Activated T-helper 17 cell treated with anti-CD3 and anti-CD28 coated beads, Interleukin-2, amount 50 U/mL, for 72 hours (primary cell): ENCODE data around the gene POLR3E. TPM values are rescaled to one million over a fixed set of nuclear protein-coding genes. Genes with fewer than 3 reads are reported as not detected.
A peak's percentile ranks its signal among the peaks of the same experiment; 100 is the strongest.
"Not testable (repeated sequence)": the region's sequence is repeated elsewhere in the genome, so short reads cannot be mapped to it uniquely, and the experiment has no call there.

Experiments
- ATAC-seq: fragments of 150-1000 bp; cut with Tn5 transposase; replicated peaks from 2 replicates; pipeline ENCODE4 v1.10.0; 2021; ENCODE audit warnings: mild to moderate bottlenecking, moderate library complexity
- H3K27ac Mint-ChIP-seq: one replicate; pipeline ENCODE4 v1.8.0; 2022; ENCODE audit warnings: mixed read lengths
- H3K27me3 Mint-ChIP-seq: one replicate; pipeline ENCODE4 v1.8.0; 2022; ENCODE audit warnings: mixed read lengths
- H3K36me3 Mint-ChIP-seq: one replicate; pipeline ENCODE4 v1.8.0; 2022; ENCODE audit warnings: low read depth, mild to moderate bottlenecking, mixed read lengths
- H3K4me1 Mint-ChIP-seq: one replicate; pipeline ENCODE4 v1.8.0; 2022; ENCODE audit warnings: mixed read lengths
- H3K4me3 Mint-ChIP-seq: one replicate; pipeline ENCODE4 v1.8.0; 2022; ENCODE audit warnings: mild to moderate bottlenecking, mixed read lengths
- H3K9me3 Mint-ChIP-seq: one replicate; pipeline ENCODE4 v1.8.0; 2022; ENCODE audit warnings: mixed read lengths
- total RNA-seq, 2 donors: library from RNA; stranded (reverse); gene quantifications; one replicate each; pipeline ENCODE4 v1.2.3, GENCODE V29; 2022

POLR3E gene
- total RNA-seq, 2 donors from 2014 or later, result 48.9 to 76.2 TPM

DNA sequence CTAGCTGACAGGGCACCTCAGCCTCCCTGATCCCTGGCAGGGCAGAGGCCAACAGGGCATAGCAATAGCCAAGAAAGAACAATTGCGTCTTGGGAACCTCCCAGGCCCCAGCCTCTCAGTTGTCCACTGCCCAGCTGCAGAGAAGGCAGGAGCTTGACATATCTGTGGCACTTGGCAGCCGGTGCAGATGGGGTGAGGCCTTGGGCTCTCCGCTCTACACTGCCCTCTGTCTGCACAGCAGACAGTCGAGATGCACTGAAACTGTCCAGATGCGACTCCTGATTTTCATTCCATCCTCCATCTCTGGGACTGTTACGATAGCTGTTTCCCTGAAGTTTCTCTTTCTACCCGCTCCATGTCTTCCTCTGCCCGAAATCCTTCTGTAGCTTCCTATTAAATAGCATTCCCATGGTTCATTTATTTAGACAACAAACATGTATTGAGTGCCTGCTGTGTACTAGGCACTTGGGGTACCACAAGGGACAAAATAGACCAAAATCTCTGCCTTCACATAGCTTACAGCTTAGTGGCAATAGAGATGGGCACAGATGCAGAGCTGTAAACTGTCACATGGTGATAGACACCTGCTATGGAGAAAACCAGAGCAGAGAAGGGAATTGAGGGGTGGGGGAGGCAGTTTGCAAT, 3.3 kb downstream of the POLR3E start:
- H3K4me3 Mint-ChIP-seq, result peak overlapping the region; percentile 54
- no peaks in the 10 kb centered on the region for H3K27me3 Mint-ChIP-seq
- H3K27ac Mint-ChIP-seq, result peak overlapping the region; percentile 32
- H3K9me3 Mint-ChIP-seq, result no peaks in the 10 kb centered on the region
- H3K4me1 Mint-ChIP-seq, result peaks cover 45% of the 10 kb centered on the region
- no peak for ATAC-seq
- H3K36me3 Mint-ChIP-seq, result peaks cover 85% of the 10 kb centered on the region

DNA sequence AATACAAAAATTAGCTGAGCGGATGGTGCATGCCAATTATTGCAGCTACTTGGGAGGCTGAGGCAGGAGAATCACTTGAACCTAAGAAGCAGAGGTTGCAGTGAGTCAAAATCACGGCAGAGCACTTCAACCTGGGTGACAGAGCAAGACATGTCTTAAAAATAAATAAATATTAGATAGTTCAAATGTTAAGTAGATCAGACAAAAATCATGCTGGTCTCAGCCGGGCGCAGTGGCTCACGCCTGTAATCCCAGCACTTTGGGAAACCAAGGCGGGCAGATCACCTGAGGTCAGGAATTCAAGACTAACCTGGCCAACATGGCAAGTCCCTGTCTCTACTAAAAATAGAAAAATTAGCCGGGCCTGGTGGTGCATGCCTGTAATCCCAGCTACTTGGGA, 4.2 kb downstream of the POLR3E start:
- not testable (repeated sequence) for H3K4me3 Mint-ChIP-seq, ATAC-seq, H3K9me3 Mint-ChIP-seq, H3K27ac Mint-ChIP-seq, H3K27me3 Mint-ChIP-seq
- H3K4me1 Mint-ChIP-seq, result peaks cover 40% of the 10 kb centered on the region
- H3K36me3 Mint-ChIP-seq, result peaks cover 94% of the 10 kb centered on the region

DNA sequence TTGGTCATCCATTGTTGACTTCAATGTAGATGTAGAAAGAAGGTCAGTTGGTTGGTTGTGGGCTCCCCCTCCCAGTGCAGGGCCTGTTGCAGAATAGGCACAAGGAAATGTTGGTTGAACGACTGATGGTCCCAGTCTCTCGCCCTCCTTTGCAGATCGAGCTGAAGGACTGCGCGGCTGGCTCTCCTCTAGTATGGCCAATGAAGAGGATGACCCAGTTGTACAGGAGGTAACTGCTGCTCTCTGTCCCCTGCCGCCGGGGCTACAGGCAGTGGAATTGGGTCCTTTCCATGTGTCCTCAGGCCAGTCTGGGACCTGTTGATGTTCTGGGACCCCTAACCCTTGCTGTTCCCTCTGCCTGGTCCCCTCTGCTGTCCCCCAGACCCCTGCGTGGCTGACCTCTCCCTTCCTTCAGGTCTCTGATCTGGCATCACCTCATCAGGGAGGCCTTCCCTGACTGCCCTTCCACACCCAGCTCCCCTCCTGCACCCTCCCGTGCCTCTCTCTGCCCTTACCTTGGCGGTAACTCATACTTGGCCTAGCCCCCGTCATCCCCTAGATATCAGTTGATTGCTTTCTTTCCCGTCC, 5.7 kb downstream of the POLR3E start:
- no peak overlapping the region for H3K4me3 Mint-ChIP-seq
- H3K27ac Mint-ChIP-seq, result peak overlapping the region; percentile 44
- no peaks in the 10 kb centered on the region for H3K27me3 Mint-ChIP-seq
- H3K36me3 Mint-ChIP-seq, result peaks cover 95% of the 10 kb centered on the region
- H3K9me3 Mint-ChIP-seq, result no peaks in the 10 kb centered on the region
- peaks cover 35% of the 10 kb centered on the region for H3K4me1 Mint-ChIP-seq
- no peak for ATAC-seq

- H3K9me3 Mint-ChIP-seq, result no peaks in the 10 kb centered on the region
- H3K4me1 Mint-ChIP-seq, result peaks cover 21% of the 10 kb centered on the region
- H3K36me3 Mint-ChIP-seq, result peaks cover 92% of the 10 kb centered on the region
- no peak overlapping the region for H3K4me3 Mint-ChIP-seq
- H3K27me3 Mint-ChIP-seq, result no peaks in the 10 kb centered on the region
- ATAC-seq, result no peak
- peak overlapping the region; percentile 80 for H3K27ac Mint-ChIP-seq
Observed at GRCh38 chr16:22304411-22304810, 7.2 kb downstream of the POLR3E start.

DNA sequence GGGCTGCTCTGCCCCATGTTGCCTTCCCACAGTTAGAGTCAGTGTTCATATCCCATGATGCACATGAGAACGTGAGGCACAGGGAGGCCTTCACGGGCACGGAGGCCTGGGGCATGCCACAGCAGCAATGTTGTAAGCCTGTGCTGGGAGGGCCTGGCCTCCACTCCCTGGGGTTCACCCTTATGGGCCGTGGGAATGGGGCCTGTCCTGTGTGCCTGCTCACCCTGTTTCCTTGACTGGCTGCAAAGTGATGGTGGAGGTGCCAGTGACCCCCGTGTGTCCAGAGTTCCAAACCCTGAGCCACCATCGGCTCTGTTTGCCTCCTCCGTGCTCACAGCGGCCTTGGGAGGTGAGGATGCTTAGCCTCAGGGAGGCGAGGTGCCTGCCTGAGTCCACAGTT, 9.6 kb downstream of the POLR3E start:
- no peak for ATAC-seq
- H3K4me1 Mint-ChIP-seq, result peaks cover 9% of the 10 kb centered on the region
- H3K27ac Mint-ChIP-seq, result no peak overlapping the region
- no peaks in the 10 kb centered on the region for H3K27me3 Mint-ChIP-seq
- no peak overlapping the region for H3K4me3 Mint-ChIP-seq
- peaks cover 89% of the 10 kb centered on the region for H3K36me3 Mint-ChIP-seq
- no peaks in the 10 kb centered on the region for H3K9me3 Mint-ChIP-seq

DNA sequence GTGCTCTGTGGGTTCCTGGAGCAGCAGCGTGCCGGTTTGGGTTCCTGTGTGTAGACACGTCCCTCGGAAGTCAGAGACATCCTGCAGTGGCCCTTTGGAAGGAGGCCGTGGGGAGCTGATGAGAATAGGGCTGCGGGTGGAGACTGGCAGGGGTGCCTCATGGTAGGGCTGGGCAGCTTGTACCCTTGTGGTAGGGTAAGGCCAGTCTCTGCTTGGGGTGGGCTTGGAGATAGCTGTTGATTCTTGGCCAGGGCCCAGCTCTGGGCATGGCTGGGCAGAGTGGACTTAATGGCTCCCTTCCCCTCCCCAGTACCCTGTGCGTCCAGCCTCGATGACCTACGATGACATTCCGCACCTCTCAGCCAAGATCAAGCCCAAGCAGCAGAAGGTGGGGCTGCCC, 10.6 kb downstream of the POLR3E start:
- ATAC-seq, result no peak
- H3K36me3 Mint-ChIP-seq, result peaks cover 89% of the 10 kb centered on the region
- no peaks in the 10 kb centered on the region for H3K9me3 Mint-ChIP-seq
- no peak overlapping the region for H3K4me3 Mint-ChIP-seq
- H3K27ac Mint-ChIP-seq, result peak overlapping the region; percentile 41
- no peaks in the 10 kb centered on the region for H3K27me3 Mint-ChIP-seq
- H3K4me1 Mint-ChIP-seq, result peaks cover 4% of the 10 kb centered on the region

DNA sequence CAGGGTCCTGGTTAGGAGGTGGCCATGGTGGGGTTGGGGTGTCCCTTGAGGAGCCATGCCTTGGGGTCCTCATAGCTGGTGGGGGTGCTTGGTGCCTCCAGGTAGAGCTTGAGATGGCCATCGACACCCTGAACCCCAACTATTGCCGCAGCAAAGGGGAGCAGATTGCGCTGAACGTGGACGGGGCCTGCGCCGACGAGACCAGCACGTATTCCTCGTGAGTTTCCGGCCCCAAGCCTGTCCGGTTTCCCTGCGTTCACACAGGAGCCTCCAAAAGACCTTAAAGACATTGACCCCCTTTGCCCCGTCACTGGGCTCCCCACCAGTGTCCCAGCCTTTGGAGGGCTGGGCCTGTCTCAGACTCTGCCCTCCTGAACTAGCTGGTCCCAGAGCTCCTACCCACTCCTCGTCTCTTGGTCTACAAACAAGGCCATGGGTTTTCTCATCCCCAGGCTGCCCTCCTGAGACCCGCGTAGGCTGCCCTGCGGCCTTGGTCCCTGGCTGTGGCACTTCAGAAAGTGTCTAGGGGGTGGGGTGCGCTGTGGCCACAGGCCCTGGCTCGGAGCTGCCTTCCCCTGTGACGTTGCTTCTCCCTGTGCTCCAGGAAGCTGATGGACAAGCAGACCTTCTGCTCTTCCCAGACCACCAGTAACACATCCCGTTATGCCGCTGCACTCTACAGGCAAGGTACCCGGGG, 11.8 kb downstream of the POLR3E start:
- H3K4me3 Mint-ChIP-seq, result no peak overlapping the region
- no peak overlapping the region for H3K27ac Mint-ChIP-seq
- H3K9me3 Mint-ChIP-seq, result no peaks in the 10 kb centered on the region
- peaks cover 91% of the 10 kb centered on the region for H3K36me3 Mint-ChIP-seq
- no peaks in the 10 kb centered on the region for H3K4me1 Mint-ChIP-seq
- ATAC-seq, result no peak
- H3K27me3 Mint-ChIP-seq, result no peaks in the 10 kb centered on the region

DNA sequence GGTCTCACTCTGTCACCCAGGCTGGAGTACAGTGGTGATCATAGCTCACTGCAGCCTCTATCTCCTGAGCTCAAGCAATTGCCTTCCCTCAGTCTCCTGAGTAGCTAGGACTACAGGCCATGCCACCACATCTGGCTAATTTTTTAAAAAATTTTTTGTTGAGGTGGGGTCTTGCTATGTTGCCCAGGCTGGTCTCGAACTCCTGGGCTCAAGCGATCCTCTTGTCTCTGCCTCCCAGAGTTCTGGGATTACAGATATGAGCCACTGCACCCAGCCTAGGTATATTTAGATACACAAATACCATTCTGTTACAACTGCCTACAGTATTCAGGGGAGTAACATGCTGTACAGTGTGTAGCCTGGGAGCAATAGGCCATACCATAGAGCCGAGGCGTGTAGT, 14.3 kb downstream of the POLR3E start:
- peak overlapping the region; percentile 26 for H3K27ac Mint-ChIP-seq
- ATAC-seq, result no peak
- no peaks in the 10 kb centered on the region for H3K9me3 Mint-ChIP-seq
- no peak overlapping the region for H3K4me3 Mint-ChIP-seq
- no peaks in the 10 kb centered on the region for H3K27me3 Mint-ChIP-seq
- no peaks in the 10 kb centered on the region for H3K4me1 Mint-ChIP-seq
- peaks cover 89% of the 10 kb centered on the region for H3K36me3 Mint-ChIP-seq

DNA sequence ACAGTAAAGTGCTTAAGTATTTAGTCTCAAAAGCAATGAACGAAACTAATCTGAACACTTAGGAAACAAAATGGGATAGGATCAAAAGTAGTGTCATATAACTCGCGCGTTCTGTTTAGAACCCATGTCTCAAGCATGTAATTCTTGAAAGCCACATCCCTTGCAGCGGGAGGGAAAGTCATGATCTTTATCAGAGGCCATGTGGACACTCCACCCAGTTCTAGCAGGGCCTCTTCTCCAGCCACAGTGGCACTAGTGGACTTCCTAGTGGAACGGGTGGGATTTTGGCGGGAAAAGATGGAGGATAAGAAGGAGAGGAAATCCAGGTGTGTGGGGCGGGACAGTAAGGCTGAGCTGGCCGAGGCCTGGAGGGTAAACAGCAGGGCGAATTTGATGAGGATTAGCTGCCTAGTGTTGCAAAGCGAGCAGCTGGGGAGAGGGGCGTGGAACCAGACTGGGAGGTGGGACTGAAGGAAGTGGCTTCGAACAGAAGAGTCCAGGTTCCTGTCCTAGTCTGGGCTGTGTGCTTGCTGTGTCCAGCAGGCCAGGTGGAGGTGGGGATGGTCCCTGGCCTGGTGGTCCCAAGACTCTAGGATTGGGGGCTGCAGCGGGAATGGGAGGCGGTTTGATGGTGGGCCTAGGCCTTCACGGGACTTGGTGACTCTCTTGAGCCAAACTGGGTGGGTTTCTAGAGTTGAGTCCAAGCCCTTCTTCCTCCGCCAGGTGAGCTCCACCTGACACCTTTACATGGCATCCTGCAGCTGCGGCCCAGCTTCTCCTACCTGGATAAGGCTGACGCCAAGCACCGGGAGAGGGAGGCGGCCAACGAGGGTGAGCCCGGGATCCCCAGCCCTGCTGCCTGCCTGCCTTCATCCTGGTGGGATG, 15.9 kb downstream of the POLR3E start:
- Mint-ChIP-seq H3K9me3 (no peaks in the 10 kb centered on the region), H3K27ac (peak overlapping the region; percentile 15), H3K4me1 (no peaks in the 10 kb centered on the region), H3K36me3 (peaks cover 90% of the 10 kb centered on the region), H3K4me3 (no peak overlapping the region), H3K27me3 (no peaks in the 10 kb centered on the region)
- ATAC-seq, result no peak

GRCh38 chr16:22313876-22314470, 16.8 kb downstream of the POLR3E start:
- peaks cover 92% of the 10 kb centered on the region for H3K36me3 Mint-ChIP-seq
- H3K27me3 Mint-ChIP-seq, result no peaks in the 10 kb centered on the region
- H3K27ac Mint-ChIP-seq, result no peak overlapping the region

DNA sequence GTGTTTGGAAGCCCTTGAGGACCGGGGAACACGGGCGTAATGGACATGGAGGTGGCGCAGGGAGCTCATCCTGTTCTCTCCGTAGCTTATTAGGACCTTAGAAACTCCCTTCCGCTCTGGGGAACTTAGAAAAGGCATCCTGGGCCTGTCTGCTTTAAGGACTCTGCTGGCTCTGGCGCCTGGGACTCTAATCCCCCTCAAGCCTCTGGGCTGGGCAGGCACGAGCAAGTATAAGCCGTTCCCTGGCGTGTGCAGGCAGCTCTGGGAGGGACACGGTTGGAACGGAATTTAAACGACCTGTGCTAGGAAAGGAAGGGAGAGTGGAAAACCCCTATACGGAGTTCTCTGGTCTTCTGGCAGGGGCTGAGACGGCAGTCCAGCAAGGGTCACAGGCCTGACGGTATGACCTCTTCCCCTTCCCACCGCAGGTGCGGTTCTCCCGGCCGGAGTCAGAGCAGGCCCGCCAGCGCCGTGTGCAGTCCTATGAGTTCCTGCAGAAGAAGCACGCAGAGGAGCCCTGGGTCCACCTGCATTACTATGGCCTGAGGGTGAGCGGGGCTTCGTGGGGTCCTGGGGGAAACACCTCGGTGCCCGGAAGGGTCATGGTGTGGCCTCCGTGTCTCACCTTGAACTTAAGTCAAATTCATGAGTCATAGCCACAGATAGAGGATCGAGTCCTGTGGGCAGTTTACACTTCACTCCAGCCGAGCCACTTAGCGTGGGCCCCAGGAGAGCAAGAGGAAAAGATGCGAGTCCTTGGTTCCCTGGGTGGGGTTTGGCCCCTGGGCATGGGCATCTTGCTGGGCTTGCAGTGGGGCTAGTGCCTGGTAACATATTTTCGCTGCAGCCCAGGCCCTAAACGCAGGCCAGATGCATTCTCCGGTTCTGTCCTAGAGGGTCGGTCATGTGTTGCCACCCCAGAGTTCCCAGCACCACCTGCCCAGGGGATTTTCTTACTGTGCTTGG, 17.7 kb downstream of the POLR3E start:
- H3K36me3 Mint-ChIP-seq, result peaks cover 92% of the 10 kb centered on the region
- ATAC-seq, result no peak
- no peaks in the 10 kb centered on the region for H3K9me3 Mint-ChIP-seq
- H3K4me1 Mint-ChIP-seq, result no peaks in the 10 kb centered on the region
- no peak overlapping the region for H3K27ac Mint-ChIP-seq
- no peaks in the 10 kb centered on the region for H3K27me3 Mint-ChIP-seq
- H3K4me3 Mint-ChIP-seq, result no peak overlapping the region

More at GRCh38 chr16:22313876-22314470, 16.8 kb downstream of the POLR3E start:
- no peaks in the 10 kb centered on the region for H3K9me3 Mint-ChIP-seq
- H3K4me3 Mint-ChIP-seq, result no peak overlapping the region
- ATAC-seq, result no peak
- H3K4me1 Mint-ChIP-seq, result no peaks in the 10 kb centered on the region

DNA sequence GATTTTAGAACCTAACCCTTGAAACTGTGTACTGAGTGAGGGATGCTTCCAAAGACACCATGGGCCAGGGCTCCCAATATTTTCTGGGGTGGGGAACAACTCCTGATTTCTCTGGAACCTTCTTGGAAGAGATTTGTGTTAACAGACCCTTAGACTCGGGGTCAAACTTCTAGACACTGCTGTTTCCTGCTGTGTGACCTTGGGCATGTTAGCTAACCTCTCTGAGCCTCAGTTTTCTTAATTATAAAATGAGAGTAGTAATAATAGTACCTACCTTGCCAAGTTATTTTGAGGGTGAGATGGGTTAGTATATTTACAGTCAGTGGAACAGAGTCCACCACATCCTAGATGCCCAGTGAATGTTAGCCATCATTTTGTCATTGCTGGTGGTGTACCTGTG, 18.8 kb downstream of the POLR3E start:
- no peaks in the 10 kb centered on the region for H3K9me3 Mint-ChIP-seq
- no peaks in the 10 kb centered on the region for H3K27me3 Mint-ChIP-seq
- H3K4me1 Mint-ChIP-seq, result peaks cover 3% of the 10 kb centered on the region
- ATAC-seq, result no peak
- H3K4me3 Mint-ChIP-seq, result no peak overlapping the region
- peaks cover 98% of the 10 kb centered on the region for H3K36me3 Mint-ChIP-seq
- H3K27ac Mint-ChIP-seq, result no peak overlapping the region

- H3K27ac Mint-ChIP-seq, result no peak overlapping the region
- peaks cover 98% of the 10 kb centered on the region for H3K36me3 Mint-ChIP-seq
- H3K9me3 Mint-ChIP-seq, result no peaks in the 10 kb centered on the region
- H3K27me3 Mint-ChIP-seq, result no peaks in the 10 kb centered on the region
- no peak for ATAC-seq
- no peak overlapping the region for H3K4me3 Mint-ChIP-seq
- peaks cover 7% of the 10 kb centered on the region for H3K4me1 Mint-ChIP-seq
Observed at GRCh38 chr16:22316411-22316811, 19.2 kb downstream of the POLR3E start.
